Testis (tissue), 3 donors: ENCODE results near the gene U2SURP. TPM values are rescaled to one million over a fixed set of nuclear protein-coding genes. Genes with fewer than 3 reads are reported as not detected.
"Not testable (repeated sequence)": the region's sequence is repeated elsewhere in the genome, so short reads cannot be mapped to it uniquely, and the experiment has no call there.

ENCODE experiments used
- DNase-seq: peaks from one replicate; pipeline ENCODE4 v3.0.0-alpha.2; 2019
- H3K27ac ChIP-seq, 2 donors: fragments of 200-600 bp; sonication (generic); one replicate each; pipeline ENCODE4 v1.5.1; 2019
- H3K27me3 ChIP-seq: fragments of 200-600 bp; sonication (generic); one replicate; pipeline ENCODE4 v1.5.1; 2019
- H3K36me3 ChIP-seq: fragments of 200-600 bp; sonication (generic); one replicate; pipeline ENCODE4 v1.5.1; 2017; ENCODE audit warnings: low read depth; ENCODE audit errors: missing control alignments
- H3K4me1 ChIP-seq: fragments of 200-600 bp; sonication (generic); one replicate; pipeline ENCODE4 v1.5.1; 2019
- H3K4me3 ChIP-seq, 2 donors: fragments of 200-600 bp; sonication (generic); one replicate each; pipeline ENCODE4 v1.5.1; 2017 to 2019
- H3K9me3 ChIP-seq: fragments of 200-600 bp; sonication (generic); one replicate; pipeline ENCODE4 v1.5.1; 2017
- POLR2A ChIP-seq: fragments of 450-650 bp; IDR thresholded peaks from one replicate; pipeline ENCODE4 v1.6.1; 2017; ENCODE audit warnings: antibody characterized with exemption, mild to moderate bottlenecking, moderate library complexity
- whole genome bisulfite sequencing, 2 donors: methylation state at CpG; one replicate each; pipeline ENCODE4 v1.1.5; 2018; 5-methylcytosine and 5-hydroxymethylcytosine counted together
- intact Hi-C: fragments of 100-400 bp; cut with DNase I; formaldehyde crosslinking; loops from one replicate; pipeline ENCODE4 v1.15.1; 2023; ENCODE audit warnings: low total_unique reads
- polyA plus RNA-seq: library from polyadenylated mRNA; stranded (reverse); fragments of 350-450 nt; fragmentation: Illumina TruSeq; extraction: RNeasy Lipid Tissue Mini Kit (QIAGEN cat#74804); gene quantifications from one replicate; pipeline ENCODE4 v1.2.3, GENCODE V29; 2014; ENCODE audit warnings: low read depth, low replicate concordance; ENCODE audit not compliant: insufficient read depth
- total RNA-seq, 2 donors: library from RNA; depleted of rRNA; stranded (reverse); fragments of >200 nt; gene quantifications; one replicate each; pipeline ENCODE4 v1.2.3, GENCODE V29; 2016
- TF ChIP-seq, protein P1 (sequence below), 3 experiments: fragments of 450-650 bp in 2 of 3; fragments of 200-600 bp in 1 of 3; sonication (generic) in 1 of 3; IDR thresholded peaks; one replicate each; pipeline ENCODE4 v1.5.1; 2016 to 2019; ENCODE audit warnings: antibody characterized with exemption in 3 of 3, mild to moderate bottlenecking in 2 of 3, moderate library complexity in 1 of 3

The U2SURP gene
- total and polyA plus RNA-seq, 3 donors from 2014 or later: 38.1 to 112 (median 110) TPM

DNA sequence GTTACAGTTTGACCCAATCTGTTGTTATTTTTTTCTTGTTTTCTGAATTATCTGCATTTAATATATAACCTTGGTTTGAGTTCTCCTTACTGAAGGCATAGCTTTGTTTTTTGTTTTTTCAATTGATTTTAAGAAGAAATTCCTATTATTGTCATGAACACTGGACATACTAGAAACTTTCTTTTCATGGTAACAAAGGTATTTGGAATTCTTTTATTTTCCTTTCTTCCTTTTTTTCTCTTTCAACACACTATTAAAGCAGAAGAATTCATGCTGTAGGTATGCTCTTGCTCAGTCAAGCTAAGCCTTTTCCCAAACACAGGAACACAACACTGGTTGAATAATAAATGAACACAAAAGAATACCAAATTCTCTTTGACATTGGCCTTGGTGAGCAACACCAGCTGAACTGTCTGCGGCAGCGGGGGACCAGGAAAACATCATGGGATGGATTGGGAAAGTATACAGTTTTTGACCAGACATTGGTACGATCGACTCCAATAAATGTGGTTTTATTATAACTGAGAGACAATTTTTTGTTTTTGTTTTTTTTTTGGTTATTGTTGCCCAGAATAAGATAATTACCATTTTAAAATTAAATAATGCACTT is 23.1 kb downstream of the U2SURP start:
- no peaks in the 10 kb centered on the region for H3K9me3 ChIP-seq
- TF ChIP-seq, protein P1, sequence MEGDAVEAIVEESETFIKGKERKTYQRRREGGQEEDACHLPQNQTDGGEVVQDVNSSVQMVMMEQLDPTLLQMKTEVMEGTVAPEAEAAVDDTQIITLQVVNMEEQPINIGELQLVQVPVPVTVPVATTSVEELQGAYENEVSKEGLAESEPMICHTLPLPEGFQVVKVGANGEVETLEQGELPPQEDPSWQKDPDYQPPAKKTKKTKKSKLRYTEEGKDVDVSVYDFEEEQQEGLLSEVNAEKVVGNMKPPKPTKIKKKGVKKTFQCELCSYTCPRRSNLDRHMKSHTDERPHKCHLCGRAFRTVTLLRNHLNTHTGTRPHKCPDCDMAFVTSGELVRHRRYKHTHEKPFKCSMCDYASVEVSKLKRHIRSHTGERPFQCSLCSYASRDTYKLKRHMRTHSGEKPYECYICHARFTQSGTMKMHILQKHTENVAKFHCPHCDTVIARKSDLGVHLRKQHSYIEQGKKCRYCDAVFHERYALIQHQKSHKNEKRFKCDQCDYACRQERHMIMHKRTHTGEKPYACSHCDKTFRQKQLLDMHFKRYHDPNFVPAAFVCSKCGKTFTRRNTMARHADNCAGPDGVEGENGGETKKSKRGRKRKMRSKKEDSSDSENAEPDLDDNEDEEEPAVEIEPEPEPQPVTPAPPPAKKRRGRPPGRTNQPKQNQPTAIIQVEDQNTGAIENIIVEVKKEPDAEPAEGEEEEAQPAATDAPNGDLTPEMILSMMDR (IDR thresholded peaks at IDR 0.05): no peak
- no peaks in the 10 kb centered on the region for H3K27me3 ChIP-seq
- no peaks in the 10 kb centered on the region for H3K36me3 ChIP-seq
- no peaks in the 10 kb centered on the region for H3K4me1 ChIP-seq
- DNase-seq: no peak
- no peak overlapping the region for H3K4me3 ChIP-seq
- WGBS, 2 donors: 88 to 91% methylated on average over 4 of the region's 4 CpGs
- intact Hi-C loops: no loop called here
- H3K27ac ChIP-seq: no peak overlapping the region

GRCh38 chr3:143031327-143031726 is 30.0 kb downstream of the U2SURP start:
- TF ChIP-seq, protein P1 (IDR thresholded peaks at IDR 0.05): no peak
- no peak for TF ChIP-seq POLR2A
- no peak for DNase-seq

GRCh38 chr3:143031796-143032387 is 30.5 kb downstream of the U2SURP start:
- H3K27me3 ChIP-seq, intact Hi-C loops, H3K4me1 ChIP-seq, H3K4me3 ChIP-seq, DNase-seq, H3K27ac ChIP-seq, H3K9me3 ChIP-seq, H3K36me3 ChIP-seq: not testable (repeated sequence)
- WGBS, 2 donors: 87 to 95% methylated on average over 4 of the region's 4 CpGs

More at GRCh38 chr3:143031327-143031726, 30.0 kb downstream of the U2SURP start:
- WGBS, 2 donors: 77 to 79% methylated on average over 2 of the region's 2 CpGs
- Histone ChIP-seq H3K4me3 (no peak overlapping the region), H3K4me1 (no peaks in the 10 kb centered on the region), H3K36me3 (no peaks in the 10 kb centered on the region), H3K9me3 (no peaks in the 10 kb centered on the region), H3K27me3 (no peaks in the 10 kb centered on the region), H3K27ac (no peak overlapping the region)
- intact Hi-C loops: no loop called here

GRCh38 chr3:143035466-143036211 is 34.3 kb downstream of the U2SURP start:
- intact Hi-C loops: no loop called here
- Histone ChIP-seq H3K9me3 (no peaks in the 10 kb centered on the region), H3K36me3 (no peaks in the 10 kb centered on the region), H3K27ac (no peak overlapping the region), H3K4me3 (no peak overlapping the region), H3K4me1 (no peaks in the 10 kb centered on the region), H3K27me3 (no peaks in the 10 kb centered on the region)
- WGBS, 2 donors: 91% methylated on average over 3 of the region's 3 CpGs
- TF ChIP-seq POLR2A: no peak
- TF ChIP-seq, protein P1 (IDR thresholded peaks at IDR 0.05): no peak
- DNase-seq: no peak

GRCh38 chr3:143036557-143036956 is 35.2 kb downstream of the U2SURP start:
- no peak for DNase-seq
- Histone ChIP-seq H3K4me3 (no peak overlapping the region), H3K36me3 (no peaks in the 10 kb centered on the region), H3K27ac (no peak overlapping the region), H3K27me3 (no peaks in the 10 kb centered on the region), H3K9me3 (no peaks in the 10 kb centered on the region), H3K4me1 (no peaks in the 10 kb centered on the region)
- 79 to 85% methylated on average over 2 of the region's 2 CpGs for WGBS, 2 donors
- TF ChIP-seq, protein P1 (IDR thresholded peaks at IDR 0.05): no peak
- TF ChIP-seq POLR2A: no peak
- intact Hi-C loops: no loop called here
